Raji (cell line): Measurements from ENCODE around the gene COMMD4.

Source experiments
- POLR2A ChIP-seq: IDR thresholded peaks from 2 replicates; pipeline ENCODE4 v1.6.1; 2011; ENCODE audit warnings: low read depth, low read length, control low read depth; ENCODE audit not compliant: insufficient read depth

The COMMD4 gene

GRCh38 chr15:75355369-75355768 lies 19.5 kb downstream of the COMMD4 start:
- no peak for TF ChIP-seq POLR2A

- no peak for TF ChIP-seq POLR2A
Measured at GRCh38 chr15:75356006-75356405, 20.1 kb downstream of the COMMD4 start.

GRCh38 chr15:75356517-75356916 lies 20.7 kb downstream of the COMMD4 start:
- TF ChIP-seq POLR2A, result no peak

- no peak for TF ChIP-seq POLR2A
Measured at GRCh38 chr15:75357976-75358673, 22.3 kb downstream of the COMMD4 start.

- TF ChIP-seq POLR2A, result no peak
Measured at GRCh38 chr15:75358771-75359536, 23.1 kb downstream of the COMMD4 start.

DNA sequence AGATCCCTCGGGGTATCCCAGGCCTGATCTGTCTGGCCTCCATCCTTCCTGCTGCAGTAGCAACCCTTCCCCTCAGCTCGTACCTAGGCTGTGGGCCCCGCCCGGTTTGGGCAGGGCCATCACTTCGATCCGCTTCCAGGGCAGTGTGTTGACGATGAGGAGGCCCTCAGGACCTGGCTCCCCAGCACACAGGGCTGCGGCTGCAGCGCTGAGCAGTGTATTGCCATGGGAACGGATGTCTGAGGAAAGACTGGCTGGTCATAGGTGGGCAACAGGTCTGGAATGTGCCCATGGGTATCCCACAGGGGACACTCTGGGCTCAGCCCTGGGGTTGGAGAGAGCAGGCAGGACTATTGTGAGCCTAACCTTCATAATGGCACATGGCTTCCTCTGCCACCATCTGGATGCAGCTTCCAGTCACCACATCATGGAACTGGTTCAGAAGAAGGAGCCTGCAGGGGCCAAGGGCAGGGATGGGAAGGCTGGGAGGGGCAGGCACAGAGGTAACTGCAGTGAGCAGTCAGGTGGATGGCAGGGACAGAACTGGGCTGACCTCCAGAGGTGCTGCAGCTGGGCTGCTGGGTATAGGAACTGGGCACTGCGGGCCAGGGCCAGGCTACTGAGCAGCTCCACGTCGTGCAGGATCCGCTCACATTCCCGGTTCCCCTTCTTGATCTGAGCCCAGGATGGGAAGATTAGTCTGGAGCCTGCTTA lies 23.8 kb downstream of the COMMD4 start:
- TF ChIP-seq POLR2A, result no peak

DNA sequence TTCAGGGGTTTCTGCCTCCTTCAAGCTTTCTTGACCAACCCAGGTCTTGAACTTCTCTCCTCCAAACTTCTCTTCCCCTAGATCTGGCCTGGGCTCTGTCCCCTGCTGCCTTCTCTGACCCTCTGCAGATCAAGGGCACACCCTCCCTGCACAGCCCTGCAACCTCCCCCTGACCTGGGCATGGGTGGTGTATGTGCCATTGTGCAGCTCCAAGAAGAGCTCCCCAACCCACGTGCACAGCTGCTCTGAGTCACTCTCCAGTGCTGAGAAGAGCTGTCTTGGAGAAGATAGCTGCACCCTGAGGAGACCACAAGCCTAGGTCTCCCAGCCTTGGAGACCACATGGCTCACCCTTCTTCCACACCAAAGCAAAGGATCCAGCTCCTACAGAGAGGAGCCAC lies 24.5 kb downstream of the COMMD4 start:
- TF ChIP-seq POLR2A, result no peak

GRCh38 chr15:75360856-75361255 lies 25.0 kb downstream of the COMMD4 start:
- TF ChIP-seq POLR2A, result no peak

DNA sequence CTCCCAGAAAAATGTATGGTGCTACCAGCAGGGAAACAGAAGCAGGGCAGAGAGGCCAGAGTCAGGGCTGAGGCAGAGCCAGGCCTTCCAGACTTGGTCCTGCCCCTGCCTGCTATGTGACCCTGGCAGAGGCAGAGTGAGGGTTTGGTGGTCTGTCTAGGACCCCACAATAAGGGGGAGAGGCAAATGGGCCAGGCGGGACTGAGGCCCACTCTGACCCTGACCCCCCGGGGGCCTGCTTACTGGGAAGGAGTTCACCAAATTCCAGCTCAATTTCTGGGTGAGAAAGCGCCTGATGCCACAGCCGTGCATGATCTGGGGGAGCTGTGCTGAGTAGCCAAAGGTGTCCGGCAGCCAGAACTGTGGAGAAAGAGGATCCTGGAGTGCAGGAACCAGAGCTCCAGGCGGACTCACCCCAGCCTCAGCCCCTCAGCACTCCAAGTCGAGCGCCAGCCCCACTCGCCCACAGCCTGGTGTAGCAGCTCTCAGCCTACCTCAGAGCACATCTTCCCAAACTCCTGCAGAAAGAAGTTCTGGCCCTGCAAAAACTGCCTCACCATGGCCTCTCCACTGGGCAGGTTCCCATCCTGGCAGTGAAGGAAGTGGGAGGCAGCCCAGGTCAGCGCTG lies 25.6 kb downstream of the COMMD4 start:
- TF ChIP-seq POLR2A, result no peak

- no peak for TF ChIP-seq POLR2A
Measured at GRCh38 chr15:75361989-75362641, 26.3 kb downstream of the COMMD4 start.

GRCh38 chr15:75362642-75363249 lies 26.9 kb downstream of the COMMD4 start:
- TF ChIP-seq POLR2A, result no peak

DNA sequence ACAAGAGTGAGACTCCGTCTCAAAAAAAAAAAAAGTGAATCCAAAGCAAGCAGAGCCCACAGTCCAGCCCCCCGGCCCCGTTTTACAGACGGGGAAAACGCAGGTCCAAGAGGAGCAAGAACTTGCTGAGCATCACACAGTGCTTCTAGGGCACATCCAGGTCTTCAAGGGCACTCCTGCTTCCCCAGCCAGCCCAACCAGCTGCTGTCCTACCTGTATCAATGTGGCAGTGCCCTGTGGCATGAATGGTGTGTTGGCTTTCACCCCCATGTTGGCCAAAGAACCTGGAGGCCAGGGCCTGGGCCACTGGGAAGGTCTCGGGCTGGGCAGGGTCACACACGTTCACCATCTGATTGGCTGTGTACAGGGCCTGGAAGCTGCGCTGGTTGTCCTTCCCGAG lies 27.9 kb downstream of the COMMD4 start:
- no peak for TF ChIP-seq POLR2A

GRCh38 chr15:75364881-75365280 lies 29.0 kb downstream of the COMMD4 start:
- no peak for TF ChIP-seq POLR2A

- no peak for TF ChIP-seq POLR2A
Measured at GRCh38 chr15:75366163-75366562, 30.3 kb downstream of the COMMD4 start.
